Fibroblast of mammary gland (primary cell): ENCODE results near the gene UBE2F.
A peak's percentile ranks its signal among the peaks of the same experiment; 100 is the strongest.

ENCODE experiments used
- DNase-seq: peaks from one replicate; pipeline ENCODE4 v3.0.0-alpha.2; 2010; ENCODE audit warnings: low read depth
- H3K4me3 ChIP-seq: 2 replicates; pipeline ENCODE4 v1.5.1; 2011; ENCODE audit warnings: low read depth, mild to moderate bottlenecking, low read length, moderate library complexity; ENCODE audit not compliant: control insufficient read depth
- CTCF ChIP-seq: conservative IDR thresholded peaks from 2 replicates; pipeline ENCODE4 v1.5.1; 2011; ENCODE audit warnings: low read depth, low read length, inconsistent platforms; ENCODE audit not compliant: control insufficient read depth, insufficient read depth

Gene UBE2F

GRCh38 chr2:237968048-237968862 is 1.4 kb downstream of the UBE2F start:
- peak; percentile 79 for DNase-seq
- no peak for TF ChIP-seq CTCF

GRCh38 chr2:237971661-237972060 is 4.8 kb downstream of the UBE2F start:
- DNase-seq, result no peak
- TF ChIP-seq CTCF, result no peak

More at GRCh38 chr2:237968048-237968862, 1.4 kb downstream of the UBE2F start:
- peak overlapping the region; percentile 74 for H3K4me3 ChIP-seq

GRCh38 chr2:237972211-237972610 is 5.4 kb downstream of the UBE2F start:
- no peak for TF ChIP-seq CTCF
- H3K4me3 ChIP-seq, result no peak overlapping the region
- DNase-seq, result no peak

More at GRCh38 chr2:237971661-237972060, 4.8 kb downstream of the UBE2F start:
- H3K4me3 ChIP-seq, result no peak overlapping the region

GRCh38 chr2:237972936-237973335 is 6.1 kb downstream of the UBE2F start:
- TF ChIP-seq CTCF, result no peak
- DNase-seq, result no peak

GRCh38 chr2:237977380-237977779 is 10.6 kb downstream of the UBE2F start:
- no peak overlapping the region for H3K4me3 ChIP-seq
- TF ChIP-seq CTCF, result no peak
- no peak for DNase-seq

More at GRCh38 chr2:237972936-237973335, 6.1 kb downstream of the UBE2F start:
- no peak overlapping the region for H3K4me3 ChIP-seq

- TF ChIP-seq CTCF, result no peak
- DNase-seq, result peak; percentile 57
- H3K4me3 ChIP-seq, result no peak overlapping the region
Measured at GRCh38 chr2:237978058-237978712, 11.4 kb downstream of the UBE2F start.
